Measurements from ENCODE around the gene TMPRSS15. TPM values are rescaled to one million over a fixed set of nuclear protein-coding genes. Genes with fewer than 3 reads are reported as not detected.
A peak's percentile ranks its signal among the peaks of the same experiment; 100 is the strongest.

Gene TMPRSS15
- total RNA-seq, 3 donors from 2014 or later (not counting 1 experiment from before 2014, with no cell fraction given), result not detected

DNA sequence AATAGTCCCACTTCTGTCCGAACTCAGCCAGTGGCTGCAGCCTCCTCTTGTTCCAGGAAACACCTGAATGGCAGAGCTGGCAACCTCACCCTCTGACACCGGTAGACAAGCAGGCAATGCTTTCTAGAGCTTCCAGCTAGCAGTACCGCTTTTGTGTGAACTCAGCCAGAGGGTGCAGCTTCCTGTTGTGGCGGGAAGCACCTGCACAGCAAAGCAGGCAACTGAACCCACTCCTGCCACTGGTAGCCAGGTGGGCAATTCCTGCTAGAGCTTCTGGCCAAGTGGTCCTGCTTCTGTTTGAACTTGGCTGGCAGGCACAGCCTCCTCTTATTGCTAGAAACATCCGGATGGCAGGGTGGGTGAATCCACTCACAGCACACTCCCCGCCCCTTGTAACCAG, 40.1 kb upstream of the TMPRSS15 start:
- no peaks in the 10 kb centered on the region for H3K27me3 Mint-ChIP-seq (ENCODE audit: low read depth in 2 of 2)
- intact Hi-C loops (cut with micrococcal nuclease), result no loop called here
- no peak overlapping the region for H3K4me3 Mint-ChIP-seq
- Histone ChIP-seq H3K36me3 (ENCODE audit: control insufficient read depth, insufficient read depth, low read length) (no peaks in the 10 kb centered on the region), H3K4me3 (ENCODE audit: low read length) (no peak overlapping the region), H3K27me3 (ENCODE audit: control insufficient read depth, insufficient read depth, low read length) (no peaks in the 10 kb centered on the region), H3K4me1 (ENCODE audit: control insufficient read depth, insufficient read depth, low read length) (peaks cover 3% of the 10 kb centered on the region), H3K27ac (ENCODE audit: low read length) (no peak overlapping the region), H3K9me3 (ENCODE audit: control insufficient read depth, insufficient read depth, low read length) (no peaks in the 10 kb centered on the region)
- DNase-seq (peak in 1 of 2 donors; percentile 9), ATAC-seq (no peak)
- WGBS (ENCODE audit: insufficient coverage), result 9% methylated on average over 6 of the region's 6 CpGs
- no peaks in the 10 kb centered on the region for H3K4me1 Mint-ChIP-seq
- H3K9me3 Mint-ChIP-seq, result peaks cover 11 to 23% of the 10 kb centered on the region in 2 donors
- no peaks in the 10 kb centered on the region for H3K36me3 Mint-ChIP-seq
- no peak overlapping the region for H3K27ac Mint-ChIP-seq
- TF ChIP-seq, protein P1, sequence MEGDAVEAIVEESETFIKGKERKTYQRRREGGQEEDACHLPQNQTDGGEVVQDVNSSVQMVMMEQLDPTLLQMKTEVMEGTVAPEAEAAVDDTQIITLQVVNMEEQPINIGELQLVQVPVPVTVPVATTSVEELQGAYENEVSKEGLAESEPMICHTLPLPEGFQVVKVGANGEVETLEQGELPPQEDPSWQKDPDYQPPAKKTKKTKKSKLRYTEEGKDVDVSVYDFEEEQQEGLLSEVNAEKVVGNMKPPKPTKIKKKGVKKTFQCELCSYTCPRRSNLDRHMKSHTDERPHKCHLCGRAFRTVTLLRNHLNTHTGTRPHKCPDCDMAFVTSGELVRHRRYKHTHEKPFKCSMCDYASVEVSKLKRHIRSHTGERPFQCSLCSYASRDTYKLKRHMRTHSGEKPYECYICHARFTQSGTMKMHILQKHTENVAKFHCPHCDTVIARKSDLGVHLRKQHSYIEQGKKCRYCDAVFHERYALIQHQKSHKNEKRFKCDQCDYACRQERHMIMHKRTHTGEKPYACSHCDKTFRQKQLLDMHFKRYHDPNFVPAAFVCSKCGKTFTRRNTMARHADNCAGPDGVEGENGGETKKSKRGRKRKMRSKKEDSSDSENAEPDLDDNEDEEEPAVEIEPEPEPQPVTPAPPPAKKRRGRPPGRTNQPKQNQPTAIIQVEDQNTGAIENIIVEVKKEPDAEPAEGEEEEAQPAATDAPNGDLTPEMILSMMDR (IDR thresholded peaks at IDR 0.05), result no peak

DNA sequence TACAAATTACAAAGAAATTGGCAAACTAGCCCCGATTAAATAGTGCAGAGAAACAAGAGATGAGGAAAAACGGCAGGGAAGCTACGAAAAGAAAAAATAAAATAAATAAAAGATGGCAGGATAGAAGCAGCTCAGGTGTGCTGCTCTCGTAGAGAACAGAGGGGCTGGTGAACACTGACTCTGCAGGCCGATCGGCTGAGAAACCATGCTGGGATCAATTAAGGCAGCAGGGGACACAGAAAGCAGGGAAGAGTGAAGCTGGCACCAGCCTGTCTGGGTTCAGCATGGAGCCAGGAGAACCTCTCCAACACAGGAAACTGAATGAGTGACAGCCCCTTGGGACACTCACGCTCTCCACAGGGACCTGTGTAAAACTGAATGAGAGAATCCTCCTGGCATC, 39.5 kb upstream of the TMPRSS15 start:
- H3K9me3 ChIP-seq (ENCODE audit: control insufficient read depth, insufficient read depth, low read length), result no peaks in the 10 kb centered on the region
- H3K36me3 ChIP-seq (ENCODE audit: control insufficient read depth, insufficient read depth, low read length), result no peaks in the 10 kb centered on the region
- no peak for ATAC-seq
- TF ChIP-seq, protein P1 (IDR thresholded peaks at IDR 0.05), result no peak
- Mint-ChIP-seq H3K4me3 (no peak overlapping the region), H3K9me3 (peaks cover 13 to 23% of the 10 kb centered on the region in 2 donors), H3K27me3 (ENCODE audit: low read depth in 2 of 2) (no peaks in the 10 kb centered on the region), H3K27ac (no peak overlapping the region), H3K36me3 (no peaks in the 10 kb centered on the region), H3K4me1 (no peaks in the 10 kb centered on the region)
- H3K27ac ChIP-seq (ENCODE audit: low read length), result no peak overlapping the region
- DNase-seq, result no peak
- WGBS (ENCODE audit: insufficient coverage), result 73% methylated on average over 7 of the region's 7 CpGs
- no peak overlapping the region for H3K4me3 ChIP-seq (ENCODE audit: low read length)
- H3K27me3 ChIP-seq (ENCODE audit: control insufficient read depth, insufficient read depth, low read length), result no peaks in the 10 kb centered on the region
- intact Hi-C loops (cut with micrococcal nuclease), result no loop called here
- H3K4me1 ChIP-seq (ENCODE audit: control insufficient read depth, insufficient read depth, low read length), result peaks cover 3% of the 10 kb centered on the region

DNA sequence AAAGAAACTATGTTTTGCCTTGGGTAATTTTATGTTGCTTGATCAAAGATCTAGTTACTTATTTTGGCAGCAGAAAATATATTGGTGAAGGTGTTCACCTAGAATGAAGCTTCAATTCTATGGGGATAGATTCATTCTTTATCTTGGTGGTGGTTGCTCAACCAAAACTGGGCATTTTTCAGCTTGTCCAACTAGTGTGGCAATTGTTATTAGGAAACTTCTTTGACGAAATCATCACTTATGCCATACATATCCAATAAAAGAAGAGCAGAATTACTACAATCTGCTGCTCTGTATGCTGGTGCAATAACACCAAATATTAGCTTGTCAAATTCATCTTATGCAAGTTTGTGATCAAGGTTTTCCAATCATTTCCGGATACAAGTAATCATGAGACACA, 26.8 kb upstream of the TMPRSS15 start:
- WGBS (ENCODE audit: insufficient coverage), result 73% methylated on average over 2 of the region's 2 CpGs
- no peak overlapping the region for H3K27ac ChIP-seq (ENCODE audit: low read length)
- H3K4me3 Mint-ChIP-seq, result no peak overlapping the region
- H3K9me3 ChIP-seq (ENCODE audit: control insufficient read depth, insufficient read depth, low read length), result no peaks in the 10 kb centered on the region
- no peaks in the 10 kb centered on the region for H3K36me3 Mint-ChIP-seq
- intact Hi-C loops (cut with micrococcal nuclease), result no loop called here
- H3K9me3 Mint-ChIP-seq, result peaks cover 2 to 8% of the 10 kb centered on the region in 2 donors
- no peaks in the 10 kb centered on the region for H3K27me3 ChIP-seq (ENCODE audit: control insufficient read depth, insufficient read depth, low read length)
- H3K4me3 ChIP-seq (ENCODE audit: low read length), result no peak overlapping the region
- no peaks in the 10 kb centered on the region for H3K27me3 Mint-ChIP-seq (ENCODE audit: low read depth in 2 of 2)
- TF ChIP-seq, protein P1 (IDR thresholded peaks at IDR 0.05), result no peak
- no peaks in the 10 kb centered on the region for H3K4me1 ChIP-seq (ENCODE audit: control insufficient read depth, insufficient read depth, low read length)
- no peak overlapping the region for H3K27ac Mint-ChIP-seq
- DNase-seq, result no peak
- H3K4me1 Mint-ChIP-seq, result no peaks in the 10 kb centered on the region
- no peak for ATAC-seq
- no peaks in the 10 kb centered on the region for H3K36me3 ChIP-seq (ENCODE audit: control insufficient read depth, insufficient read depth, low read length)

DNA sequence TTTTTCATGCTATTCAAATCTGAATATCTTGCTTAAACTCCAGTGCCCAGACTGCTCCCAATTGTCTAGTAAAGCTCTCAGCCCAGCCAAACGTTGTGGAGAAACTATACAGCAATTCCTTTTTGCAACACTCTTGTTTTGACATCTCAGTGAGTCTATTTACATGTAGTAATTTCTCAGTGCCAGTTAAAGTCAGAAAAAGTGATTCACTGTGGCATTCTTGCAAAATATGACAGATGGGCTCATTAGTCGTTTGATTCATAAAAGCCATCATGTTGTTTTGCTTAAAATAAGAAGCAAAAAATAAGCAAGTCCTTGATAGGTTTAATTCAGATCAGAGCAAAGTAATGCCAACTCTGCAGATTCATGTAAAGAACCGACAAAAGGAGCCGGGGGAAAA, 20.7 kb upstream of the TMPRSS15 start:
- peaks cover 2 to 9% of the 10 kb centered on the region in 2 donors for H3K9me3 Mint-ChIP-seq
- H3K36me3 ChIP-seq (ENCODE audit: control insufficient read depth, insufficient read depth, low read length), result no peaks in the 10 kb centered on the region
- no peaks in the 10 kb centered on the region for H3K4me1 ChIP-seq (ENCODE audit: control insufficient read depth, insufficient read depth, low read length)
- H3K27ac ChIP-seq (ENCODE audit: low read length), result no peak overlapping the region
- ATAC-seq (no peak), DNase-seq (no peak)
- H3K27me3 Mint-ChIP-seq (ENCODE audit: low read depth in 2 of 2), result no peaks in the 10 kb centered on the region
- no peak overlapping the region for H3K4me3 Mint-ChIP-seq
- H3K27ac Mint-ChIP-seq, result no peak overlapping the region
- intact Hi-C loops (cut with micrococcal nuclease), result no loop called here
- H3K9me3 ChIP-seq (ENCODE audit: control insufficient read depth, insufficient read depth, low read length), result no peaks in the 10 kb centered on the region
- no peak overlapping the region for H3K4me3 ChIP-seq (ENCODE audit: low read length)
- no peaks in the 10 kb centered on the region for H3K27me3 ChIP-seq (ENCODE audit: control insufficient read depth, insufficient read depth, low read length)
- H3K4me1 Mint-ChIP-seq, result no peaks in the 10 kb centered on the region
- TF ChIP-seq, protein P1 (IDR thresholded peaks at IDR 0.05), result no peak
- 75% methylated on average over 4 of the region's 4 CpGs for WGBS (ENCODE audit: insufficient coverage)
- no peaks in the 10 kb centered on the region for H3K36me3 Mint-ChIP-seq
